WTC11 (cell line): ENCODE measurements around the gene MAST1. TPM values are rescaled to one million over a fixed set of nuclear protein-coding genes. Genes with fewer than 3 reads are reported as not detected.
A peak's percentile ranks its signal among the peaks of the same experiment; 100 is the strongest.

Source experiments
- ATAC-seq: fragments of 200-7000 bp; cut with Tn5 transposase; 2 replicates; pipeline ENCODE4 v1.10.0; 2021; ENCODE audit warnings: mild to moderate bottlenecking, moderate library complexity
- CTCF ChIA-PET: fragments of 300-600 bp; sonication (Branson Sonifier 250); formaldehyde crosslinking; loops from one replicate; lab custom pipeline; 2021; ENCODE audit warnings: antibody characterized with exemption; lab: Charles Lee
- POLR2A ChIA-PET: fragments of 350-600 bp; sonication (Branson Sonifier 250); formaldehyde crosslinking; loops from one replicate; lab custom pipeline; 2021; ENCODE audit warnings: antibody characterized with exemption; lab: Charles Lee
- DNase-seq: peaks from one replicate; pipeline ENCODE4 v3.0.0; 2021; ENCODE audit warnings: low spot score
- H3K27ac Mint-ChIP-seq: 2 replicates; pipeline ENCODE4 v1.8.0; 2021; ENCODE audit warnings: mixed read lengths
- H3K27me3 Mint-ChIP-seq: 2 replicates; pipeline ENCODE4 v1.8.0; 2021; ENCODE audit warnings: low read depth, mild to moderate bottlenecking, moderate library complexity, mixed read lengths
- H3K36me3 Mint-ChIP-seq: 2 replicates; pipeline ENCODE4 v1.8.0; 2021; ENCODE audit warnings: mixed read lengths
- H3K4me1 Mint-ChIP-seq: 2 replicates; pipeline ENCODE4 v1.8.0; 2022; ENCODE audit warnings: mixed read lengths
- H3K4me3 Mint-ChIP-seq: 2 replicates; pipeline ENCODE4 v1.8.0; 2021; ENCODE audit warnings: mild to moderate bottlenecking, moderate library complexity, mixed read lengths
- H3K9me3 Mint-ChIP-seq: 2 replicates; pipeline ENCODE4 v1.8.0; 2021; ENCODE audit warnings: mixed read lengths
- AFF4 ChIP-seq: sonication (generic); formaldehyde crosslinking; IDR thresholded peaks from 2 replicates; pipeline ENCODE4 v1.8.1; 2023; ENCODE audit warnings: mild to moderate bottlenecking, missing genetic modification reagents, borderline replicate concordance
- ARID4B ChIP-seq: sonication (generic); formaldehyde crosslinking; IDR thresholded peaks from 2 replicates; pipeline ENCODE4 v1.8.0; 2023; ENCODE audit warnings: missing genetic modification reagents, mild to moderate bottlenecking, borderline replicate concordance
- ATF2 ChIP-seq: sonication (generic); formaldehyde crosslinking; IDR thresholded peaks from 2 replicates; pipeline ENCODE4 v1.8.1; 2022; ENCODE audit warnings: low read depth, missing genetic modification reagents, borderline replicate concordance
- CDX4 ChIP-seq: fragments of 250-450 bp; sonication (Bioruptor Pico); IDR thresholded peaks from 2 replicates; pipeline ENCODE4 v1.9.0; 2021; ENCODE audit warnings: moderate library complexity, mild to moderate bottlenecking, inconsistent platforms, borderline replicate concordance
- CREM ChIP-seq: sonication (generic); formaldehyde crosslinking; IDR thresholded peaks from 2 replicates; pipeline ENCODE4 v1.8.1; 2022; ENCODE audit warnings: mild to moderate bottlenecking, missing genetic modification reagents, moderate library complexity
- ERG ChIP-seq: fragments of 250-450 bp; sonication (Bioruptor Pico); IDR thresholded peaks from 2 replicates; pipeline ENCODE4 v1.8.0; 2021; ENCODE audit warnings: mild to moderate bottlenecking
- ESRRA ChIP-seq: sonication (generic); formaldehyde crosslinking; IDR thresholded peaks from 2 replicates; pipeline ENCODE4 v1.8.1; 2022; ENCODE audit warnings: mild to moderate bottlenecking, missing genetic modification reagents, borderline replicate concordance
- ETV6 ChIP-seq: sonication (generic); formaldehyde crosslinking; IDR thresholded peaks from 2 replicates; pipeline ENCODE4 v1.8.1; 2022; ENCODE audit warnings: mild to moderate bottlenecking, missing genetic modification reagents
- FOXJ3 ChIP-seq: sonication (generic); formaldehyde crosslinking; IDR thresholded peaks from 2 replicates; pipeline ENCODE4 v1.9.0; 2021; ENCODE audit warnings: missing genetic modification reagents, mild to moderate bottlenecking, borderline replicate concordance
- FOXK1 ChIP-seq: sonication (generic); formaldehyde crosslinking; IDR thresholded peaks from 2 replicates; pipeline ENCODE4 v1.8.0; 2022; ENCODE audit warnings: mild to moderate bottlenecking, moderate library complexity, missing genetic modification reagents
- NFE2L1 ChIP-seq: sonication (generic); formaldehyde crosslinking; IDR thresholded peaks from 2 replicates; pipeline ENCODE4 v1.8.1; 2023; ENCODE audit warnings: missing genetic modification reagents
- NR3C1 ChIP-seq: sonication (generic); formaldehyde crosslinking; conservative IDR thresholded peaks from 2 replicates; pipeline ENCODE4 v1.8.1; 2023; ENCODE audit warnings: low read depth, mild to moderate bottlenecking, missing genetic modification reagents
- PRDM15 ChIP-seq: sonication (generic); formaldehyde crosslinking; IDR thresholded peaks from 2 replicates; pipeline ENCODE4 v1.8.0; 2022; ENCODE audit warnings: missing genetic modification reagents
- TEAD4 ChIP-seq: sonication (generic); formaldehyde crosslinking; IDR thresholded peaks from 2 replicates; pipeline ENCODE4 v1.8.0; 2022; ENCODE audit warnings: mild to moderate bottlenecking, missing genetic modification reagents
- ZNF317 ChIP-seq: sonication (generic); formaldehyde crosslinking; IDR thresholded peaks from 2 replicates; pipeline ENCODE4 v1.8.1; 2023; ENCODE audit warnings: low read depth, mild to moderate bottlenecking, moderate library complexity, missing genetic modification reagents, borderline replicate concordance
- total RNA-seq: library from RNA; stranded (reverse); gene quantifications from 3 replicates; pipeline ENCODE4 v1.2.3, GENCODE V29; 2021

Gene MAST1
- total RNA-seq, 1 experiment from 2014 or later = 24.3 TPM

- TF ChIP-seq CREM (no peak), ERG (CRISPR knock-in tag) (no peak), ZNF317 (CRISPR knock-in tag) (no peak), ARID4B (CRISPR knock-in tag) (no peak)
These were observed 25.8 kb downstream of the MAST1 start (continued) for GRCh38 chr19:12864143-12864542.

GRCh38 chr19:12864721-12865715 is 26.7 kb downstream of the MAST1 start:
- Mint-ChIP-seq H3K36me3 (peaks cover 11% of the 10 kb centered on the region), H3K27ac (no peak overlapping the region; the same call in 1 of the 2 replicates), H3K9me3 (no peaks in the 10 kb centered on the region), H3K4me1 (peaks cover 28% of the 10 kb centered on the region), H3K4me3 (no peak overlapping the region), H3K27me3 (peaks cover 9% of the 10 kb centered on the region; the same call in 1 of the 2 replicates)
- CTCF ChIA-PET = interaction anchor here (0.7 to 3.5 kb wide), 4 partner anchors 8 to 40 kb away, joined by 3 to 39 read pairs (median 6); no protein-coding TSS in a partner anchor
- no peak for DNase-seq
- POLR2A ChIA-PET = interaction anchor here (0.9 kb wide), 1 partner anchor 25 kb away, joined by 3 read pairs; no protein-coding TSS in a partner anchor
- no peak for ATAC-seq
- TF ChIP-seq NR3C1 (CRISPR knock-in tag) (no peak), CDX4 (CRISPR knock-in tag) (no peak), FOXK1 (0 out of 2 replicates have a peak, but pooled peaks have one; percentile 22), ATF2 (CRISPR knock-in tag) (no peak), ETV6 (CRISPR knock-in tag) (no peak), TEAD4 (CRISPR knock-in tag) (no peak), PRDM15 (CRISPR knock-in tag) (no peak), AFF4 (no peak), FOXJ3 (CRISPR knock-in tag) (no peak), ESRRA (CRISPR knock-in tag) (no peak), NFE2L1 (CRISPR knock-in tag) (no peak)
